Hepatocyte (in vitro differentiated cells): ENCODE data around the gene CLEC4M.

Experiments
- EZH2 ChIP-seq: fragments of 200-600 bp; sonication (generic); IDR thresholded peaks from 2 replicates; pipeline ENCODE4 v1.6.1; 2016; ENCODE audit warnings: antibody characterized with exemption, mild to moderate bottlenecking, borderline replicate concordance
- EZH2phosphoT487 ChIP-seq: fragments of 200-600 bp; sonication (generic); IDR thresholded peaks from one replicate; pipeline ENCODE4 v1.6.1; 2018; ENCODE audit warnings: antibody characterized with exemption, mild to moderate bottlenecking, low read depth, moderate library complexity; ENCODE audit not compliant: unreplicated experiment, severe bottlenecking
- TF ChIP-seq, protein P1 (sequence below): fragments of 200-600 bp; sonication (generic); IDR thresholded peaks from 2 replicates; pipeline ENCODE4 v1.5.1; 2016; ENCODE audit warnings: antibody characterized with exemption, mild to moderate bottlenecking; ENCODE audit not compliant: poor library complexity

DNA sequence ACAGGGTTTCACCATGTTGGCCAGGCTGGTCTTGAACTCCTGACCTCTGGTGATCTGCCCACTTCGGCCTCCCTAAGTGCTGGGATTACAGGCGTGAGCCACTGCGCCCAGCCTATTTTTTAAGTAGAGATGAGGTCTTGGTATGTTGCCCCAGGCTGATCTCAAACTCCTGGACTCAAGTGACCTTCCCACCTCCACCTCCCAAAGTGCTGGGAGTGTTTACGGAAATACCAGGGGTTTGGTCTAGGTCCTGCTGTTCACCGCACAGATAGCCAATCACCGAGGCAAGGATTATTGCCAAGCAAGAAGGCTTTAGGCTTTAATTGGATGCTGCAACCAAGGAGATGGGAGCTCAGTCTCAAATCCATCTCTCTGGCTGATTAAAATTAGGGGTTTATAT, 42.7 kb upstream of the CLEC4M start:
- TF ChIP-seq, protein P1, sequence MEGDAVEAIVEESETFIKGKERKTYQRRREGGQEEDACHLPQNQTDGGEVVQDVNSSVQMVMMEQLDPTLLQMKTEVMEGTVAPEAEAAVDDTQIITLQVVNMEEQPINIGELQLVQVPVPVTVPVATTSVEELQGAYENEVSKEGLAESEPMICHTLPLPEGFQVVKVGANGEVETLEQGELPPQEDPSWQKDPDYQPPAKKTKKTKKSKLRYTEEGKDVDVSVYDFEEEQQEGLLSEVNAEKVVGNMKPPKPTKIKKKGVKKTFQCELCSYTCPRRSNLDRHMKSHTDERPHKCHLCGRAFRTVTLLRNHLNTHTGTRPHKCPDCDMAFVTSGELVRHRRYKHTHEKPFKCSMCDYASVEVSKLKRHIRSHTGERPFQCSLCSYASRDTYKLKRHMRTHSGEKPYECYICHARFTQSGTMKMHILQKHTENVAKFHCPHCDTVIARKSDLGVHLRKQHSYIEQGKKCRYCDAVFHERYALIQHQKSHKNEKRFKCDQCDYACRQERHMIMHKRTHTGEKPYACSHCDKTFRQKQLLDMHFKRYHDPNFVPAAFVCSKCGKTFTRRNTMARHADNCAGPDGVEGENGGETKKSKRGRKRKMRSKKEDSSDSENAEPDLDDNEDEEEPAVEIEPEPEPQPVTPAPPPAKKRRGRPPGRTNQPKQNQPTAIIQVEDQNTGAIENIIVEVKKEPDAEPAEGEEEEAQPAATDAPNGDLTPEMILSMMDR: no peak
- TF ChIP-seq EZH2 (no peak), EZH2phosphoT487 (no peak)
